ENCODE data around the gene KCTD12. TPM values are rescaled to one million over a fixed set of nuclear protein-coding genes. Genes with fewer than 3 reads are reported as not detected.
A peak's percentile ranks its signal among the peaks of the same experiment; 100 is the strongest.
"Not testable (repeated sequence)": the region's sequence is repeated elsewhere in the genome, so short reads cannot be mapped to it uniquely, and the experiment has no call there.

Gene KCTD12
- total RNA-seq, 2 donors from 2014 or later, result 48.9 to 57.4 TPM

DNA sequence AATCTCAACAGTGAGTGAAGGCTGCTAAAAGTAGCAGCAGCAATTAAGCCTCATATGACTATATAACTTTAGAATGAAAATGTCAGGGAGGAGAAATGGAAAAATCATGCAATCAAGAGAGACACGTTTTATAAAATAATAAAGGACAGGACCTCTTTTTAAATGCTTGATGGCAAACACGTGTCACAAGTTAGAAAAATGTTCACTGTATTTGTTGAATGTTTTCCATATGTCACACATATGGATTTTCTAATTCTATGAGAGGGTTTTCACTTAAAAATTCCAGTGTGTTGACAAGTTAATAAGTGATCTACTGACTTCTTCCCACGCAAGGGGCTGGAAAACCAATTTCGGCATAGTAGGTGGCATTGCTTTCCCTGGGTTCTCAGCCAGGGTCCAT, 27.7 kb upstream of the KCTD12 start:
- H3K4me1 ChIP-seq, result no peaks in the 10 kb centered on the region
- H3K4me3 ChIP-seq, result no peak overlapping the region
- H3K9me3 ChIP-seq, result no peaks in the 10 kb centered on the region
- TF ChIP-seq CTCF (IDR thresholded peaks at IDR 0.05), result no peak
- DNase-seq (ENCODE audit: low spot score), result no peak
- no peaks in the 10 kb centered on the region for H3K36me3 ChIP-seq
- H3K27ac ChIP-seq, result no peak overlapping the region
- H3K27me3 ChIP-seq, result no peaks in the 10 kb centered on the region

GRCh38 chr13:76912476-76912875, 26.3 kb upstream of the KCTD12 start:
- Histone ChIP-seq H3K4me3 (no peak overlapping the region), H3K4me1 (no peaks in the 10 kb centered on the region), H3K9me3 (no peaks in the 10 kb centered on the region), H3K27ac (no peak overlapping the region), H3K36me3 (no peaks in the 10 kb centered on the region), H3K27me3 (no peaks in the 10 kb centered on the region)
- no peak for TF ChIP-seq CTCF (IDR thresholded peaks at IDR 0.05)
- DNase-seq (ENCODE audit: low spot score), result no peak

DNA sequence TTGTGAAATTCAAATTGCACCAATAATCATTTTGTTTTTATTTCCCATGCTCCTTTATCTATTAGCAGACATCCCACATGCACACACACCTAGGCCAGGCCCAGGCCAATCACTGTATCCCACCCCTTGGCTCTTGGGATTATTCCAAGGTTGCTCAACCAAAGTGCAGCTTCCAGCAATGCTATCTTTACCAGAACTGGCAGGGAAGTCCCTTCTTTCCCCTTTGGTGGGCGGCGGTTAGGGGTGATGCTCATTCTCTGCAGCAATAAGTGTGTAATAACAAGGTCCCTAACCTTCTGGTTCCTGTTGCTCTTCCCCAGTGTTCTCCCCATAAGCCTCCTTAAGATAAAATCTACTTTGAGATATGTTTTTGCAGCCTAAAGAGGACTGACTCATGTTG, 18.3 kb upstream of the KCTD12 start:
- Histone ChIP-seq H3K27me3 (no peaks in the 10 kb centered on the region), H3K4me1 (no peaks in the 10 kb centered on the region), H3K4me3 (no peak overlapping the region), H3K36me3 (no peaks in the 10 kb centered on the region), H3K9me3 (peaks cover 0 to under 1% of the 10 kb centered on the region in 2 donors), H3K27ac (no peak overlapping the region)
- no peak for TF ChIP-seq CTCF (IDR thresholded peaks at IDR 0.05)
- no peak for DNase-seq (ENCODE audit: low spot score)

DNA sequence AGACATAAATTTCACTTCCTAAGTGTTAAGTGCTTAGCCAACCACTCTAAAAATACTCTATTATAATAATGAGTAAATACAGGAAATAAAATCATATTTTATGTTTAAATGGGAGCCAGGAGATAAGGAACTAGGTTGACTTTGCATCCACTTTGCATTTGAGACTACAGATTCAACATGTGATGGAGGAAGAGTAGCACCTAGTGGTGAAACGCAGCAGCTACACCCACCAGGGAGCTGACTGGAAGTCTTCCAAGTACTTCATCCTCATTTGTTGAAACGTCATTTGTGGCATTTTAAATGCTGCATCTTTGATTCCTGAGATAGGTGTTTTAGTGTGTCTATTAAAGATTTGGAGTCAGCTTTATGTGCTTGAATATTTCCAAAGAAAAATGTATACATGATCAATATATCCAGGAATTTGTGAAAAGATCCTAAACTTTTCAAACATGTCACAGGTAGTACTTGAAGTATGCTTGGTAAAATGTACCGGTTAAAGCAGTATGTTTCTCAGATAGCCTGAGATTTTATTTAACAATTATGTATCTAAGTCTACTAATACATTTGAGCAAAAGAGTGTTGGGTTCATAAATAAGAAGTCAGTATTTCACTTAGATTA, 17.4 kb upstream of the KCTD12 start:
- DNase-seq (ENCODE audit: low spot score), result peak; percentile 82

GRCh38 chr13:76899066-76899465, 12.9 kb upstream of the KCTD12 start:
- not testable (repeated sequence) for DNase-seq (ENCODE audit: low spot score); H3K36me3 ChIP-seq; H3K27me3 ChIP-seq

More for the DNA sequence above, 17.4 kb upstream of the KCTD12 start:
- H3K9me3 ChIP-seq, result peaks cover 0 to 9% of the 10 kb centered on the region in 2 donors
- peak; percentile 96 to 97 for TF ChIP-seq CTCF (IDR thresholded peaks at IDR 0.05)
- H3K4me3 ChIP-seq, result no peak overlapping the region
- no peak overlapping the region for H3K27ac ChIP-seq
- no peaks in the 10 kb centered on the region for H3K27me3 ChIP-seq
- no peaks in the 10 kb centered on the region for H3K36me3 ChIP-seq
- H3K4me1 ChIP-seq, result no peaks in the 10 kb centered on the region

GRCh38 chr13:76897171-76897570, 11.0 kb upstream of the KCTD12 start:
- not testable (repeated sequence) for H3K36me3 ChIP-seq; DNase-seq (ENCODE audit: low spot score); H3K4me3 ChIP-seq; H3K4me1 ChIP-seq; H3K27ac ChIP-seq; H3K27me3 ChIP-seq
- H3K9me3 ChIP-seq, result peaks cover 0 to 13% of the 10 kb centered on the region in 2 donors

More at GRCh38 chr13:76899066-76899465, 12.9 kb upstream of the KCTD12 start:
- H3K27ac ChIP-seq, H3K4me3 ChIP-seq, H3K4me1 ChIP-seq: not testable (repeated sequence)
- peaks cover 0 to 13% of the 10 kb centered on the region in 2 donors for H3K9me3 ChIP-seq

Data from right atrium auricular region (tissue), 2 donors.